GM18870 (cell line): ENCODE data around the gene ABCC10.
"Not testable (repeated sequence)": the region's sequence is repeated elsewhere in the genome, so short reads cannot be mapped to it uniquely, and the experiment has no call there.

Source experiments
- ATAC-seq: cut with Tn5 transposase; IDR thresholded peaks from one replicate; pipeline ENCODE4 v1.9.1; 2021; ENCODE audit warnings: moderate library complexity; ENCODE audit not compliant: unreplicated experiment

The ABCC10 gene

DNA sequence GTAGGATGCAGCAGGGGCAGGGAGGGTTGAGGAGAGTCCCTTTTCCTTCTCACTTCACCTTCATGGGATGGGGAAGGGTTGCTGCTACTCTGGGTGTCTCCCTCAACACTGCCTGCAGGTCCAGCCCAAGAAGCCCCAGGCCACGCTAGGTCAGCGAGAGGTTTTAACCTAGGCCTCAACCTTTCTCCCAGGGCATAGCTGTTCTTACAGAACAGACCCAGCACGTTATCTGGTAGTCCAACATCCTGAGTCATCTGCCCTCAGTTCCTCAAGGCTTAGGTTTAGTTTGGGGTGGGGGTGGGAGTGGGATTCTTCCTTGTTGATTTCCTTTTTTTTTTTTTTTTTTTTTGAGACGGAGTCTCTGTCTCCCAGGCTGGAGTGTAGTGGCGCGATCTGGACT, 67.0 kb downstream of the ABCC10 start:
- ATAC-seq = no peak

DNA sequence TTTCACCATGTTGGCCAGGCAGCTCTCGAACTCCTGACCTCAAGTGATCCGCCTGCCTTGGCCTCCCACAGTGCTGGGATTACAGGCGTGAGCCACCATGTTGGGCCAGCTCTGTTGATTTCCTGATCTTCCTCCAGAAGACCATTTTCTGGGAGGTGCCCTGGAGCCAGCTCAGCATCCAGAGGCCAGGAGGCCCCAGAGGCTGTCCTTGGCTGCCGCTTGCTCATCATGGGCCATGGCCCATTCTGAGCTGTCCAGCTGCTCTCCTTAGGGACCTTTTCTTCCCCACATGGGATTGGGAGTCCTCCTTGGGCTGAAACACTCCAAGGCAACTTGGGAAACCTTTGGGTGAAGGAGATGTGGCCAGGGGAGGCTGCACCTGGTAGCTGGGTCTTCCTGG, 67.4 kb downstream of the ABCC10 start:
- no peak for ATAC-seq

DNA sequence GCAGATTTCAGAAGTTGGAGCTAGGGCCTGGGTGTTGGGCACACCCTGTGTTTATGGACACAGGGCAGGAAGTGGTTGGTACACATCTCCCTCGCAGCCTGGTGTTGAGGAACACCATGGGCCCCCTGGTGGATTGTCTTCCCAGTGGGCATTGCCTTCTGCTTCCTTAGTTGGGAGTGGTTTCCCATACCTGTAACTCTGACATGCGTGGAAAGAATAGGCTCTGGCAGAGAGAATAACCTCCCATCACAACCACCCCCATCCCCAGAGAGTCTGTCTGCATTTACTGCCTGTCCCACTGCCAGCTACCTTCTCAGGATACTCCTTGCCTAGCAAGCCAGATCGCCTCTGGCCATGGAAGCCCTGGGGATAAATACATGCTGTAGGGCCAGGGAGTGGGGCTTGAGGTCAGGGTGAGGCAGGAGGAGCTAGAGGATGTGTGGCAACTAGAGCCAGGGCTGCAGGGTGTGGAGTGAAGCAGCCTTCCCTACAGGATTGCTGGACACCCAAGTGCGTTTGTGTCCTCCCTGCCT, 68.1 kb downstream of the ABCC10 start:
- no peak for ATAC-seq

DNA sequence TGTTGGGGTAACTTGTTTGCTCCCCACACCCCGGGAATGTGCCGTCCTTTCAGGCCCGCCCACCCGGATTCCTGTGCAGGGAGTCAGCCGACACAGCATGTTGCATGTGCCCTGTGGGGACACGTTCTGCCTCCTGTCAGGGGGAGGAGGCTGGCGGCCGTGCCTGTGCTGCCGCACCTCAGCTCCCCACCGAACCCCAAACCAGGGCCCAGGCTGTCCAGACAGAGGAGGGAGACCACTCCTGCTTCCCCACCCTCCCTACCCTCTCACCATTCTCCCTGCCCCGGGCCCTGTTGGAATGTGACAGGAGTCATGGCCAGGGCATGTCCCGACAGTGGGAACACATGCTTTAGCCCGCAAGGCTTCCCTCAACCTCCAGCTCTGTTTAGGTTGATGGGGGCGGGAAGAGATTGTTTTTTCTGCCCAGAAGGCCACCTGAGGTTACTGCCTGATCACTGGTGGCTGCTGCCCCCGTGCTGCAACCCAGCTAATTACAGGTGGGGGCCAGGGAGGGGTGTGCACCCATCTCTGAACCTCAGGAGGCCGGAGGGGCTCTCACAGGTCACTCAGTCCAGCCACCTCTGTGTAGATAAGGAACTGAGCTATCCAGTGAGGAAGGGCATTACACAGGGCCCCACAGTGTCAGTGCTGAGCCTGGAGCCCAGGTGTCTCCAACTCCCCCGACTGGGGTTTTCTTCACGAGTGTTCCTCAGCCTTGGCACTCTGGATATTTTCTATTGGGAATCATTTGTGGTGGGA, 69.2 kb downstream of the ABCC10 start:
- no peak for ATAC-seq

DNA sequence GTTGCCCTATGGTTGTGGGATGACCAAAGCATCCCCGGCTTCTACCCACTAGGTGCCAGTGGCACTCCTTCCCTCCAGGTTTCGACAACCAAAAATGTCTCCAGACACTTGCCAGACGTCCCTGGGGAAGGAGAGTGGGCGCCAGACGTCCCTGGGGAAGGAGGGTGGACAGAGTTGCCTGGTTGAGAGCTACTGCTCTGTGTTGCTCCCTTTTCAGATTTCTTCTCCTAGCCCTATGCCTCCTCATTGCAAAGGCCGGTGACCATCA, 69.7 kb downstream of the ABCC10 start:
- no peak for ATAC-seq

DNA sequence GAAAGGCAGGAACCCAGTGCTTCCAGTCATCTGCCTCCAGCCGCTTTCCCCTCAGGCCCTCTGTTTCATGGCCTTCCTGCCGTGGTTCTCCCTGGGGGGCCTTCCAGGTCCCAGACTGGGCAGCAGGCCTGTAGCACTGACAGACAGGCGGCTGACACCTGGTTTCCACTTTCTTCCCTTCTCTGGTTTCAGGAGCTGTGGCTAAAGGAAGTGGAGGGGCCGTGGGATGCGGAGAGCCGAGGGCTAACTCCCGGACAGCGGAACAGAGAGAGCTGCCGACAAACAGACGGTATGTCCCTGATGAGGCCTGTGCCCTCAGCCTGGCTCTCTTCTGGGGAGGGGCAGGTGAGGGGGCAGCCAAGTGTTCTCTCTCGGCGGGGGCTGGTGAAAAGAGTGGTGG, 70.3 kb downstream of the ABCC10 start:
- no peak for ATAC-seq

DNA sequence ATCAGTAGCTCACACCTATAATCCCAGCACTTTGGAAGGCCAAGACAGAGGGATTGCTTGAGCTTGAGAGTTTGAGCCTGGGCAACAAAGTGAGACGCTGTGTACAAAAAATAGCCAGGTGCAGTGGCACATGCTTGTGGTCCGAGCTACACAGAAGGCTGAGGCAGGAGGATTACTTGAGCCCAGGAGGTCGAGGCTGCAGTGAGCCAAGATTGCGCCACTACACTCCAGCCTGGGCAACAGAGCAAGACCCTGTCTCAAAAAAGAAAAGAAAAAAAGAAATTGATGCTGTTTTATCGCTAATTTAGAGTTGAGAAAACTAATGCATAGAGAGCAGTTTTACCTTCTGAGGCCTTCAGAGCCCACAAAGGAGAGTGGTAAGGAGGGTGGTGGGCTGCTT, 71.0 kb downstream of the ABCC10 start:
- not testable (repeated sequence) for ATAC-seq

DNA sequence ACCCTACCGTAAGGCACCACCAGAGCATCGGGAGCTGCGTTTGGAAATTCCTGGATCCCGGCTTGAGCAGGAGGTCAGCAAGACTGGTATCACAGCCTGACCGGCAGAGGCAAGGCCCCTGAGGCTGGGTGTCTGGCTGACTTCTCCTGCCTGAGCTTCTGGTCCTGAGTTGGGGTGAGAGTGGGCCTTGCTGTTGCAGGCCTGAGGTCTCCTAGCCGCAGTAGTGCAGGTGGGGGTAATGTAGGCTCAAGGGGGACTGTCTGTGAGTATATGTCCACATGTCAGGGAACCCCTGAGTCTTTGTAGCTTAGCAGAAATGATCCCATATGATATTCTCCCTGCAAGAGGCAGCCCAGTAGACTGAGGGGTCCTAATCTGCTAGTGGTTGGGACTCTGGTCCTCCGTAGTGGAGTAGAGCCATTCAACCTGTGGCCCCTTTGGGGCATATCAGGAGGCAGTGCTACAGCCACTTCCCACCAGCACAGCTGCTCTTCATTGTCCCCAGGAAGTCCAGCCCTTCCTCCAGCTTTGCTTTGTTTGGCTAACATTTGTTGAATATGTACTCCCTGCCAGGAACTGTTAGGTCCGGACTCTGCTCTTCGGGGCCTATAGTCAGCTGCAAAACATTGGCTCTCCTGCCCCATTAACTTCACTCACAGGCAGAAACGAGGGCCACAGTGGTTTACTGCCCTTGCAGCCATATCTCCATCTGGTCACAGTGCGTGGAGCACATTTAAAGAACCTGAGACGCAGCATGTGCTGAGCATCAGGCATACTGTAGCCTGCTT, 71.9 kb downstream of the ABCC10 start:
- no peak for ATAC-seq
